CD4-positive, alpha-beta T cell treated with Interferon alpha-2 for 1 hour (primary cell): Measurements from ENCODE around the gene ARL4C.
A peak's percentile ranks its signal among the peaks of the same experiment; 100 is the strongest.

Experiments
- DNase-seq, 2 donors: peaks; one replicate each; pipeline ENCODE4 v3.0.0-alpha.2; 2020 to 2022

The ARL4C gene

DNA sequence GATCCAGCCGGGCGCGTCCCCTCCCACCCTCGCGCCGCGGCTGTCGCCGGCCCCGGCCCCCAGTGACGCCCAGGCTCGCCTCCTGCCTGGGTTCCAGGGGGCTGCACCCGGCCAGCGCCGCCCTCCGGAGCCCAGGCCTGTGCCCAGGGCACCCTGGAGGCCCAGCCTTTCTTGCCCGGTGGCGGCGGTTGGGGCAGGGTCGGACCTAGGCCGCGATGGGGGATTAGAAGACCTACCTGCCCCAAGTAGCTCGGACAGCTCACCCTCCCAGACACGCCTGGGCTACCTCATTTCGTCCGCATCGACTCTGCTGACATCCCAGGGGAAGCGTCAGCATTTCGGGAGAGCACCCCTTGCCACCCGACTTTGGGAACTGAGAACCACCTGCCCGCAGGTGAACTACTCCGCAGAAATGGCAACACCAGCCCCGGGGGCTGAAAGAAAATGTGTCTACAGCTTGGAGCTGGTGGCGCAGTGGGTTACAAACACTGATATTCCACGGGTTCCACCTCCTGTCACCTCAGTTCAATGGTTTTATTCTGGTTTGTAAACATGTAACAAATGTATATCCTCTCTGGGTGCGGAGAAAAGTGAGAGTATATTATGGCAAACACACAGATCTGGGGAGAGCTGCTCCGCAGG, 834 bp upstream of the ARL4C start:
- no peak for DNase-seq

DNA sequence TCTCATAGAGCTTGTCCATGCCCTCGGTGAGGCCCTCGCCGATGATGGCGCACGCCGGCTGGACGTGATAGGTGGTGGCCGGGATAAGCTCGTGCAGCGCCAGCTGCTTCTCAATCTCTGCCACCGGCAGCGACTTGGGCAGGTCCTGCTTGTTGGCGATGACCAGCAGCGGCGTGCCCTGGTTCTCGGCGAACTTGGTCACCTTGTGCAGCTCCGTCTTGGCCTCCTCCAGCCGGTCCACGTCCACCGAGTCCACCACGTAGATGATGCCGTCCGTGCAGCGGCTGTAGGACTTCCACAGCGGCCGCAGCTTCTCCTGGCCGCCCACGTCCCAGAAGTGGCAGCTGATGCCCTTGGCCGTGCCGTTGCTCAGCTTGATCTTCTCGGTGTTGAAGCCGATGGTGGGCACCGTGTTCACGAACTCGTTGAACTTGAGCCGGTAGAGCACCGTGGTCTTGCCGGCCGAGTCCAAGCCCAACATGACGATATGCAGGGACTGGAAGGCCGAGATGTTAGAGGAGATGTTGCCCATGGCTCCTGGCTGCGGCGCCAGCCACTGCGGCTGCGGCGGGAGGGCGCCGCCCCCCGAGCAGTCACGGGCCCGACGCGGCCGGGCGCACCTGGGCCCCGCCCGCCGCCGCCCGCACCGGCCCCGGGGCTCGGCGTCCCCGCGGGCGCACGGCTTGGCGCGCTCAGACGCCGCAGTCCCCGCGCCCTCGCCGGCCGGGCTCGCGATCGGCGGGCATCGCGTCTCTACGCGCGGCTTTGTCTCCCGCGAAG, 636 bp downstream of the ARL4C start:
- peak; percentile 58 to 66 for DNase-seq

DNA sequence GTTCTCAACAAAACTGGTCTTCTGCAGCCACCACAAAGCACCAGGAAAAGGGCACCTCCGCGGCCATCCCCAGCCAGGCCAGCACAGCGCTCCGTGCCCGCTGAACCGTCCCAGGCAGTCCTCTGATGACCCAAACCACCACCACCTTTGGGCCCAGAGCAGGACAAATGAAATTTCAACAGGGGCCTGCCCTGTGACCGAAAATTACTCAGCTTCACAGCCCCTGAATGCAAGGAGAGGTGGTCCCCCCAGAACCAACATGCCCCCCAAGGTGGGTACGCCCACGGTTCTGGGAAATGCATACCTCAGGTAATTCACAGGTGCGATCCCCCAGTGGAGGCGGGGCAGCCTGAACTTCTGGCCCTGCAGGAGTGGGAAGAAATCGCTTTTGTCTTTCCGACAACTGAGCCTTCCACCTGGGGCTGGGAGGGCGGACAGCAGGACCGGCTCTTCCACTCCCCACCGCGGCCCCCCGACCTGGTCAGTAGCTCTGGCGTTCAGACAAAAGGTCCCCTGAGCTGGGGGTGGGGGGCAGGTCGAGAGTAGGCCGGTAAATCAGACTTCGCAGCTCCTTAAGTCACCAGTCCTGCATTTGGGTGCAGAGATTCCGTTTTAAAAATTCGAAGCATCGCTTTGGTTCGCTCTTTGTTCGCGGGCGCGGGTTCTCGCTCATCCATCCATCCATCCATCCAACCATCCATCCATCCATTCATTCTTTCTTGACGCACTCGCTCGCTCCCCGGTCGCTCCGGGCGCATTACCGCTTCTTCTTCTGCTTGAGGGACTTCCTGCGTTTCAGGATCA, 1.4 kb downstream of the ARL4C start:
- peak; percentile 46 to 59 for DNase-seq

DNA sequence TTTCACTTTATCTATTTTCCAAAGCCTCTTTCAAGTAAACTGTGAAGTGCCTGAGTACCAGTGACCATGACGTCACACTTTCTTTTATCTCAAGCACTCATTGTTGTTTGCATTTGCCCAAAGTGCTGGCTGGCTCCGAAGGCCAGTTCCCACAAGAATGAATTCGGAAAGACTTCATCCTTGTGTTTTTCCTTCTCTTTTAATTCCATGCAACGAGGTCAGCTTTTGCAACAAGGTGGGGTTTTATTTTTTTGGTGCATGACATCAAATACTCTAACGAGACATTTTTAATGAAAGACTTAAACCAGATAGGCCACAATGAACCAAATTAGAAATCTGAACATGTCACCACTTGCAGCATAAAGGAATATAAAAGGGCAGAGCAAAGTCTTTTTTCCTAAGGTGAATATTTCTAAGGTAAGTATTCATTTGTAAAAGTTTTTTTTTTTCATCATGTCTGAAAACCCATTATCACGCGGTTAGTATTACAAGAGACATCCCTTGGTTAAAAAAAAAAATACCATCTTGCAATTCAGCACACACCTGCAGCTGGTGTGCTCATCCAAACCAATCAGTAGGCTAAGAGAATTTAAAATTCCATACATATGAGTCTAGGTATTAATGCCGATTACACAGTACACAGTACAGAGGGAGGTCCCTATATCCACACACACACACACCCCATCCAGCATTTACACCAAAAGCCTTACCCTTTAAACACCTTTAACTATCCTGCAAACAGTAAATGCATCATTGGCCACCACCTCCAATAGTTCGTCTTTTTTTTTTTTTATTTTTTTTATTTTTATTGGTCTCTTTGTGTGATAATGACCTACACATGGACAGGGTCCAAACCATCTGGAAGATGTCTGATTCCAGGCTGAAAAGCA, 2.3 kb downstream of the ARL4C start:
- DNase-seq, result peak; percentile 50 to 75

DNA sequence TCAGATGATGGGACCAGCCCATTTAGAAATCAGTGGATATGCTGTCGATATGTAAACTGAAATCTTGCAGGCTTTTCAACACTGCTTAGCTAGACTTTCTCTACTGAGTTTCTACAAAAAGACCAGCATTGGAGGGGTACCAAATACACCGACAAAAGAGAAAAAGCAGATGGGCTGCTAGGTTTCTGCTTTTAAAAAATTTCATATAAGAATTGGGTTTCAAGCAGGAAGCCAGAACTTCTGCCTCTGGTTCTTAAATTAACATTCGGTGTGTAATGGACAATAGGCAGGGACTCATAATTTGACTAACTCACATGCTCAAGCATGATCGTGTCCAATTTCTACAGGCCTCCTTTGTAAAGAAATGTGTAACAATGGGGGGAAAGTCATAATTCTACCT, 3.1 kb downstream of the ARL4C start:
- peak in 1 of 2 donors; percentile 33 for DNase-seq

DNA sequence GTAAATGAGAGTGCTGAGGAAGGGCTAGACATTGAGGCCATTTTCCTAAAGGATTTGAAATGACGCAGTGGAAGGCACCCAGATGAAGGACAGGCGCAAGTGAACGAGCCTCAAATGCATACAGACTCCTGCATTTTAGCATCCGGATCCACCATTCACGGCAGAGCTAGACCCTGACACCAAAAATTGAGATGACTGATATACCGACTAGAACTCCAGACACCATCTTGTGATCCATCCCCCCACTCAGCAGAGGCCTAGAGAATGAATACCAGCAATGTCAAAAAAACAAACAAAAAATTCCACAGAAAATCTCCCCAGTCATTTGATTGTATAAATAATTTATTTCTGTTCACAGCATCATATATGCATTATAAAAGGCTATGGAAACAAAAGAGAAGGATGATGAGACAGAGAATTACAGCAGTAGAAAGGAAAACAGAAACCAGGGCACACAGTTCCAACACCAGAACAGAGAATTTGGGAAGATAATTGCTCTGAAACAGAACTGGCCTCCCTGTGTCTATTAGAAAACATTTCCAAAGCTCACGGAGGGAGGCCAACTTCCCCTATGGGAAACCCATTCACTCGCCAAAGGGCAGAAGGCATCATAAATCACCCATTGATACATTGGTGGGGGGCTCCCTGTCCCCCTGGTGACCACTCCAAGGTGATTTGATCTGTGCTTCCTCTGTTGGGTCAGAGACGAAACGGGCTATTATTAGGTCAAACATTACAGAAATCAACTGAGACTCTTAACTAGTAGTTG, 4.0 kb downstream of the ARL4C start:
- peak; percentile 28 to 50 for DNase-seq

DNA sequence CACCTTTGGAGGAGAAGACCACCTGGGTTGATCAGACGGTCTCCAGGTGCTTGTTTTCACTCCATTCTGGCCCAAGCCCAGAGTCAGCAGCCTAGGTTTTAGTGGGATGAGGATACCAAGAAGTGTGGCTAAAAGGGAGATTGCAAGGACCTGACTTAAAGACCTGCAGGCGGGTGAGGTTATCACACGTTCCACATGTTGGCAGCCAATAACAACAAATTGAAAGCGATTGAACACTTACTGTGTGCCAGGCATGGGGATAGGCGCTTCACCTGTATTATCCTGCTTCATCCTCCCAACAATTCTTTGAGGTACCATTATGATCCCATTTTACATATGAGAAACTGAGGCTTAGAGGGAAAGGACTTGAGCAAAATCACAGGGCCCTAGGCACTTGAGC, 5.0 kb downstream of the ARL4C start:
- peak; percentile 53 to 70 for DNase-seq

DNA sequence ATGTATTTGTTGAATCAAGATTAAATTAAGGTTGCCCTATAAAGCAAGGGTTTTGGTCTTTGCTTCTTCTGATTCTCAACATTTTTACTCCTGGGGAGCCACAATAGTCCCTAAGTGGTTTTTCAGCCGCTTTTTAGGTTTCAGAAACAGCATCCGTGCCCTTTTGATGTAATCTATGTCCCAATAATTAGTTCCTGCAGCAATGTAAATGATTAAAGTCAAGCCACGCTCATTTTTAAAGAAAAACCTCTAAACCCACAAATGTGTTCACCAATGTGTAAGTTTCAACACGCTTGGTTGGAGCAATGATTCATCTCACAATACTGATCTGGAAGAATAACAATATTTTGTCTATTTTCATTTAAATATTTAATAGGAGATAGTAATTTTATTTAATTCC, 5.6 kb downstream of the ARL4C start:
- DNase-seq, result peak in 1 of 2 donors; percentile 66

DNA sequence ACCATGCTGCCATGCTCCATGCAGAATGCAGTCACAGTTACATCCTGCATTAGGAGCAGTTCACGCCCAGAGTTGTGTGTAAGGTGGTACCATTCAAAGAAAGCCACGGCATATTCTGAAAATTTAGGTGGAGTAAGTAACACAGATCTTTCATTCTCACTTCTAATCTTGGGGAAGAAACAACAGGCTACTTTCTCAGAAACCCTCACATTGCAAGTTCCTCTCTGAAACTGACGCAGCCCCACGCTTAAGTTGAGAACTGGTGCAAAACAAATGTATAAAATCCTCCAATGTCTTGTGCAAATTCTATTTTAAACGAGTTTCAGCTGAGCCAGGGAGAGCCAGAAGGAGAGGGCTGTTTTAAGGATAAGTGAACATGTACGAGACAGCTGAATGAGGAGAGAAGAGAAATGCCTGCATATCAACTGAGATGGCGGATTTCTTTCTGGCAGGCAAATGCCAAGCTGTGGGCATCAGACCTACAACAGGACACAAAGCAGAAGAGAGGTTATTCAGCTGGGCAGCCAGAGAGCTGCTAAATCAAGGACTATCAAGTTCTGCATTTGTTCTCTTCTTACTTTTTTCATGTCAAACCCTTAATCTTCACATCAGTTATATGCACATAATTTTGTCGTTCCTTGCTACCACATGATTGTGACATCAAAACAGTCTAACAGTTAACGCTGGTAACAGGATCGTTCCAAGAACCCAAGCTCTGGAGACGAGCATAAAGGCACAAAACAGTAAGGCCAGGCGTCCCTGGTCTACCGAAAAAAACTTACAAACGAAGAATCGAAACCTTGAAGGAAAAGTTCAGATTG, 6.4 kb downstream of the ARL4C start:
- peak; percentile 69 to 83 for DNase-seq

DNA sequence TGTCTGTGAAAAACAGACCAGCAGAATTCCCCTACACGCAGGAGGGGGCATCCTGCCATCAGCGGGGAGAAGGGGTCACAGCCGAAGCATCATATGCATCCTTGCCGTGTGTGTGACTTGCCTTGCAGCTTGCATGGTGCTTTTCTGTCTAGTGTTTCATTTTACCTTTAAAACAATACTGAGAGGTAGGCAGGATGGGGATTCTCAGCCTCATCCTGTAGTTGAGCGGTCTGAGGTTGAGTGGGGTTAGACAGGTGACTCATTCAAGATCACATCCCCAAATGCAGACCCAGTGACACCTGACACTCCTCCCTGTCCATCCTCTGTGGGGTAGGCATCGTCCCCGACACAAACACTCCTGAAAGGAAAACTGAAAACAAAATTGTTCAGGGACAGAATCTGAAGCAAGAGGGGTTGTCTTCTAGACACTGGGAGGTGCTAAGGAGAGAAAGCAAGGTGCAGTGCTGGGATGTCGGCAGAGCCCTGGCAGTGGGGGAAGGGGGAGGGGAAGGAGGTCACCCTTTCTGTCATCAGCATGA, 7.9 kb downstream of the ARL4C start:
- peak; percentile 80 to 87 for DNase-seq

DNA sequence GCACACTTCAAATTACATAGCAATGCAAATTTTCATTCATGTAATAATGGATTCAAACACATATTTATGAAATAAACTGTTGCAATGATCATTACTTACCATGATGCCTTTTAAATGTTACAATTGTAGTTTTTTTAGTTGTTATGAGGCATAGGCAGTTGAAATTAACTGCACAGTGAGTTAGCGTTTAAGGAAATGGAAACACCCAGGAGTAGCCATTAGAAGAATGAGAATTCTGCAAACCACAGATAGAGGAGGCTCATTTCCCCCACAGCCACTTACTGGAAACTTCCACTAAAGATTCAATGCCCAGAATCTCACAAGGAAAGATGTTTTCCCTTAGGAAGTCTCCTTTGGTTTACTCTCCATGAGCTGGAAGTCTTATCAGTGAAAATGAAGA, 8.4 kb downstream of the ARL4C start:
- no peak for DNase-seq

DNA sequence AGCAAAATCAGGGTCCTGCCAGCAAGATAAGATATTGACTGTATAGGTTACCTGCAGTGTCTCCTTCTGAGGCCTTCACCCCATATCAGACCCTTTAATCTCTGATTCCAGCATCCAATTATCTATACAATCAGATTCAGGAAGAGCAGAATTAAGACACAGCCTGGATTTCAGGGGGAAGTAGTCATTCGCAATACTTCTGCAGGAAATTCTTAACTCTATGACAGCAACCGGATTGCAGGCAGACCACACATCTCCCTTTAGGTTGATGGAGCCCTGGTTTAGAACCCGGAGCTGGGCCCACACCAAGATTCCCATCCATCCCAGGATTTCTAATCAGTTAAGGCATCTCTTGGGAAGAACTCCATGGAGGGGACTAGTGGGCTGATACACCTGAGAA, 9.5 kb downstream of the ARL4C start:
- DNase-seq, result no peak

DNA sequence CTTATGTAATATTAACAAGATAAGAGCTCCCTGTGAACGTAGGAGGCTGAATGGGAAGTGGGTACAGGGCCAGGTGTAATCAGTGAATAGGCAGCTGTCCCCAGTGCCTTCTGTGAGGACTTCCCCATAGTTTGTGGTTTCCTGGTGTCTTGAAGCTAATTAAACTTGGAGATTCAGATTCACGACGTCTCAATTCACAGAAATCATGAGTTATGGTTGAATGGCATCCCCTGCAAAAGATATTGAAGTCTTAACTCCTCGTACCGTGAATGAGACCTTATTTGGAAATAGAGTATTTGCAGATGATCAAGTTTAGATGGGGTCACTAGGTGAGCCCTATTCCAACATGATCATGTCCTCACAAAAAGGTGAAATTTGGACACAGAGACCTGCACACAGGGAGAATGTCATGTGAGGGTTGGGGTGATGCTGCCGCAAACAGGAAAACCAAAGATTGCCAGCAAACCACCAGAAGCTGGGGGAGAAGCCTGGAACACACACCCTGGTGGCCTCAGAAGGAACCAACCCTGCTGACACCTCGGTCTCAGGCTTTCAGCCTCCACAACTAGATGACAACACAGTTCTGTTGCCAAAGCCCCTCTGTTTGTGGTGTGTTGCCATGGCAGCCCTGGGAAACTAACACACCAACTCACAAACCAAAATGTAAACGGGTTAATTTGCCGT, 13.2 kb downstream of the ARL4C start:
- DNase-seq, result peak; percentile 92

DNA sequence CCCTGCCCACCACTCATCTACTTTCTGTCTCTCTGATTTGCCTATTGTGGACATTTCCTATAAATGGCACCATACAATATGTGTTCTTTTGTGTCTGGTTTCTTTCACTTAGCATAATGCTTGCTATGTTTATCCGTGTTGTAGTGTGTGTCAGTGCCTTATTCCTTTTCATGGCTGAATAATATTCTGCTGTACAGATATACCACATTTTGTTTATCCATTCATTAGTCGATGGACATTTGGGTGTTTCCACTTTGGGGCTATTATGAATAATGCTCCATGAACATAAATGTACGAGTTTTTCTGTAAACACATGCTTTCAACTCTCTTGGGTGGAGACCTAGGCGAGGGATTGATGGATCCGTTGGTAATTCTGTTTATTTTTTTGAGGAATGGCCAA, 15.6 kb downstream of the ARL4C start:
- DNase-seq, result no peak

DNA sequence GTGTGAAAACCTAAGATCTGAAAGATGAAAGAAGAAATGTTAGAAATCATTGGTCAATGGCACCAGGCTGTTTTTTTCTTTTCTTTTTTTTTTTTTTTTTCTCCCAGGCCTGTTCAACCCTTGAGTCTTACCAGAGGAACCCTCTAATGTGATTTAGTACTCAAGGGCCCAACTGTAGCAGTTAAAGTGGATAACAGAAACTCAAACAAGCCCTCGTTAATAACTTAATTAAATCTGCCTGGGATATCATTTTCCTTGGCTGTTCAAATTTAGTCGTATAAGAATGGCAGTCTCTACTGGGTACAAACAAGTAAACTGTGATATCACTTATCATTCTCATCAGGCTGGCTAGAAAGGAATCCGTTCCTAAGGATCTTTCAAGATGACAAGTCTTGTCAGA, 16.5 kb downstream of the ARL4C start:
- DNase-seq, result no peak

DNA sequence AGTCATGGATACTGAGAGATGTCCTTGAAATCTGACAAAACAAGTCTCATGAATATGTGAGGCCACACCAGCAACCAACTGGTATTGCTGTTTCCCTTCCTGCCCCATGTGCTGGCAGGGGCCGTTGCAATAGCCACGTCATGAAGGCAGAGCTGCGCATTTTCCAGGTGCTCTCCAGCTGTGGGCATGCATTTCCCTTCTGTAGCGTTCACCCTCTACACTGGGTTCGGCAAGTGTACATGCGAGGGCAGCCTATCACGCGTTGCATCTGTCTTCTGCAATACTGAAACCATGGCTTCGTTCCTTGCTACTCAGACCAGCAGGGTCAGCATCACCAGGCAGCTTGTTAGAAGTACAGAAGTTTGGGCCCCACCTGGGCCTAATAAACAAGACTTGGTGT, 17.4 kb downstream of the ARL4C start:
- no peak for DNase-seq

DNA sequence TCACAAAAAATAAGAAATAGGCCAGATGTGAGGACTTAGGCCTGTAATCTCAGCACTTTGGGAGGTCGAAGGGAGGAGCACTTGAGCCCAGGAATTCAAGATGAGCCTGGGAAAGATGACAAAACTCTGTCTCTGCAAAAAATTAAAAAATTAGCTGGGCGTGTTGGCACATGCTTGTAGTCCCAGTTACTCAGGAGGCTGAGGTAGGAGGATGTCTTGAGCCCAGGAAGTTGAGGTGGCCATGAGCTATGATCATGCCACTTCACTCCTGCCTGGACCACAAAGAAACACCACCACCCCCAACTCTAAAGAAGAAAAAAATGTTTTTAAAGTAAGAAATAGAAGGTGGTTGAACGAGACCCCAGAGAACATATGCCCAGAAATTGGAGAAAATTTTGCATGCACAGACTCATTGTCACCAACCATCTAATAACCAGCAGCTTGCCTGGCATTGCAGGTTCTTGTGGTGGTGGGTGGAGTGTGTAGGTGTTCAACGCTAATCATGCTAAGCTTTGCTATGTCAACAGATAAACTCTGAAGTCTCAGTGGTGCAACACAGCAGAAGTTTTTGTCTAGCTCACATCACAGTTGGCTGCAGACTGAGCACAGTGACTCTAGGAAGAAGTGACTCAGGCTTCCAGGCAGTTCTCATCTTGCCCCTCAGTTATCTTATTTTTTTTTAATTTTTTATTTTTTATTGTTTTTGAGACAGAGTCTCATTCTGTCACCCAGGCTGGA, 18.6 kb downstream of the ARL4C start:
- DNase-seq, result no peak

DNA sequence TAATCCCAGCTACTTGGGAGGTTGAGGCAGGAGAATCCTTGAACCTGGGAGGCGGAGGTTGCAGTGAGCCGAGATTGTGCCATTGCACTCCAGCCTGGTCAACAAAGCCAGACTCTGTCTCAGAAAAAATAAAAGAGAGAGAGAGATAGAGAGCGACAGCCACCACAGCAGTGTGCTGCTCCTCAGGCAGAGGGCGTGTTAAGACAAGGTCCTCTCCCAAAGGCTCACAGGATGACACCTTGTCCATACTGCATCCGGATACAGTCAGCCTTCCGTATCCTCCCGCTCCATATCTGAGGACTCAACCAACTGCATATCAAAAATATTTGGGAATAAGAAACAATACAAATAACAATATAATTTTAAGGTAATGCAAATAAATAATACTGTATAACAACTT, 20.1 kb downstream of the ARL4C start:
- no peak for DNase-seq

DNA sequence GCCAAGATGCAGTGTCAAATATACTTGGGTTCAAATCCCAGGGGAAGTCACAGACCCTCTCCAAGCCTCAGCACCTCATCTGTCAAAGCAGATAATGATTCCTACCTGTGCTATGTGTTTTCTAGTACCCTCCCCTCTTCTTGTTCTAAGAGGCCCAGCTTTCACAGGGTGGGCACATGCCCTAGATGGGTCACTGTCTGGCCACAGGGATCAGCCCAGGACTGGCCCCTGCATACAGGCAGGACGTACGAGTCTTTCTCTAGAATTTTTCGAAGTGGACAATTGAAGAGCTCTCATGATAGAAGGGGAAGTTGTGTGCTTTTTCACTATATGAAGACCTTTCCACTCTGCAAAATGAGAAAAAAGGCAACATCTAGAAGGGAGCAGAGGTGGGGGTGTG, 22.2 kb downstream of the ARL4C start:
- DNase-seq, result no peak
